Endothelial cell of umbilical vein (primary cell): Measurements from ENCODE around the gene INPP5A. TPM values are rescaled to one million over a fixed set of nuclear protein-coding genes. Genes with fewer than 3 reads are reported as not detected.

Experiments
- BruUV-seq: library from RNA; stranded (reverse); fragments of 400-500 nt; replicated peaks from 2 replicates; lab custom pipeline; 2021; lab: Mats Ljungman, UMichigan
- CTCF ChIA-PET: fragments of 300-600, 350-600 bp; sonication (Branson Sonifier 250); formaldehyde crosslinking; loops from one replicate; lab custom pipeline; 2021; ENCODE audit warnings: antibody characterized with exemption, inconsistent platforms; lab: Charles Lee
- POLR2A ChIA-PET: fragments of 300-600, 350-600 bp; sonication (Branson Sonifier 250); formaldehyde crosslinking; loops from one replicate; lab custom pipeline; 2021; ENCODE audit warnings: antibody characterized with exemption, inconsistent platforms; lab: Charles Lee
- DNase-seq: peaks from one replicate; pipeline ENCODE4 v3.0.0-alpha.2; 2011; ENCODE audit warnings: low read depth, low spot score
- FAIRE-seq: peaks from 2 replicates; lab custom pipeline; 2011; peaks lifted over from hg19 to GRCh38; lab: Jason Lieb, UNC
- H2AFZ ChIP-seq: 2 replicates; pipeline ENCODE4 v1.6.0; 2012; ENCODE audit warnings: low read depth, low read length, control low read depth, inconsistent platforms
- H3K27ac ChIP-seq: 2 replicates; pipeline ENCODE4 v1.5.1; 2011; ENCODE audit warnings: low read depth, mild to moderate bottlenecking, control low read depth, low read length, moderate library complexity; ENCODE audit not compliant: insufficient read depth
- H3K27me3 ChIP-seq, 2 experiments: 2 replicates each; pipeline versions ENCODE4 v1.6.0 to v1.6.1; 2011; ENCODE audit warnings: low read length in 2 of 2, mixed read lengths in 1 of 2; ENCODE audit not compliant: control insufficient read depth in 2 of 2, insufficient read depth in 2 of 2
- H3K36me3 ChIP-seq, 2 experiments: 2 replicates in 1 of 2; 3 replicates in 1 of 2; pipeline ENCODE4 v1.5.1; 2011; ENCODE audit warnings: low read length in 2 of 2, mild to moderate bottlenecking in 1 of 2, moderate library complexity in 1 of 2; ENCODE audit not compliant: control insufficient read depth in 2 of 2, insufficient read depth in 2 of 2; ENCODE audit errors: extremely low read depth in 1 of 2
- H3K4me1 ChIP-seq: 3 replicates; pipeline ENCODE4 v1.5.1; 2011; ENCODE audit warnings: mild to moderate bottlenecking, low read length; ENCODE audit not compliant: control insufficient read depth, insufficient read depth; ENCODE audit errors: extremely low read depth
- H3K4me2 ChIP-seq: 2 replicates; pipeline ENCODE4 v1.6.1; 2011; ENCODE audit warnings: low read length, control low read depth, mixed read lengths; ENCODE audit not compliant: insufficient read depth
- H3K4me3 ChIP-seq, 3 experiments: fragments of 200-600 bp in 1 of 3; sonication (generic), shearing (Covaris generic) in 1 of 3; replicated peaks in 1 of 3; 2 replicates each; pipeline ENCODE4 v1.5.1; 2011 to 2016; ENCODE audit warnings: control low read depth in 3 of 3, low read length in 3 of 3, mild to moderate bottlenecking in 2 of 3, inconsistent platforms in 1 of 3, low read depth in 1 of 3, moderate library complexity in 1 of 3; ENCODE audit not compliant: insufficient read depth in 1 of 3
- H3K79me2 ChIP-seq: 2 replicates; pipeline ENCODE4 v1.6.0; 2012; ENCODE audit warnings: low read length, inconsistent platforms; ENCODE audit not compliant: control insufficient read depth, insufficient read depth
- H3K9ac ChIP-seq: replicated peaks from 2 replicates; pipeline ENCODE3; 2011; ENCODE audit warnings: low read length, control low read depth; ENCODE audit not compliant: insufficient read depth; ENCODE audit errors: extremely low read depth
- H3K9me1 ChIP-seq: replicated peaks from 3 replicates; pipeline ENCODE4 v1.6.0; 2011; ENCODE audit warnings: mild to moderate bottlenecking, low read length; ENCODE audit not compliant: control insufficient read depth, insufficient read depth; ENCODE audit errors: extremely low read depth
- H3K9me3 ChIP-seq: replicated peaks from 2 replicates; pipeline ENCODE4 v1.5.1; 2012; ENCODE audit warnings: low read length, inconsistent platforms; ENCODE audit not compliant: control insufficient read depth, insufficient read depth
- H4K20me1 ChIP-seq: replicated peaks from 2 replicates; pipeline ENCODE3; 2011; ENCODE audit warnings: mild to moderate bottlenecking, low read length; ENCODE audit not compliant: control insufficient read depth, insufficient read depth; ENCODE audit errors: extremely low read depth
- EZH2 ChIP-seq: IDR thresholded peaks from 2 replicates; pipeline ENCODE4 v1.6.1; 2012; ENCODE audit warnings: borderline replicate concordance, low read depth, mild to moderate bottlenecking, moderate library complexity, low read length, inconsistent platforms; ENCODE audit not compliant: severe bottlenecking
- GATA2 ChIP-seq: IDR thresholded peaks from 2 replicates; pipeline ENCODE4 v1.7.0; 2011; ENCODE audit warnings: low read depth, mild to moderate bottlenecking, moderate library complexity, mixed read lengths, low read length; ENCODE audit not compliant: insufficient read length, insufficient read depth
- JUN ChIP-seq: IDR thresholded peaks from 2 replicates; pipeline ENCODE4 v1.6.1; 2011; ENCODE audit warnings: borderline replicate concordance, low read depth; ENCODE audit not compliant: insufficient read length, insufficient read depth
- MAX ChIP-seq: IDR thresholded peaks from 2 replicates; pipeline ENCODE4 v1.6.1; 2011; ENCODE audit not compliant: insufficient read depth, insufficient read length
- MYC ChIP-seq: IDR thresholded peaks from one replicate; pipeline ENCODE4 v1.6.1; 2011; ENCODE audit warnings: mild to moderate bottlenecking, low read depth, low read length
- POLR2A ChIP-seq: IDR thresholded peaks from 2 replicates; pipeline ENCODE4 v1.6.1; 2012; ENCODE audit warnings: low read depth, mild to moderate bottlenecking, control low read depth, low read length
- POLR2AphosphoS5 ChIP-seq: IDR thresholded peaks from 2 replicates; pipeline ENCODE4 v1.6.1; 2012; ENCODE audit warnings: low read depth, mild to moderate bottlenecking, control low read depth, low read length, moderate library complexity; ENCODE audit not compliant: insufficient read depth
- dilution Hi-C: fragments of 300-500 bp; cut with MboI; formaldehyde crosslinking; loops from one replicate; pipeline ENCODE4 v1.15.0; 2019; ENCODE audit warnings: low sequenced_read_pairs; ENCODE audit not compliant: extremely low pct_ligation_motif_present
- intact Hi-C: fragments of 100-400 bp; cut with micrococcal nuclease; formaldehyde crosslinking; loops from one replicate; pipeline ENCODE4 v1.10.0; 2022
- polyA plus RNA-seq, 4 experiments: library from polyadenylated mRNA; depleted of rRNA in 3 of 4; stranded (reverse) in 3 of 4; unstranded in 1 of 4; fragments of >200 nt; gene quantifications; 2 replicates each; pipeline versions ENCODE4 v1.2.1 to v1.2.3, GENCODE V29; 2011 to 2012; ENCODE audit warnings: missing spikeins in 1 of 4
- total RNA-seq: library from RNA; stranded (reverse); gene quantifications from 2 replicates; pipeline ENCODE4 v1.2.3, GENCODE V29; 2021

Gene INPP5A
- total and polyA plus RNA-seq, 2 donors (not counting 3 experiments of a cell fraction or from before 2014, with no cell fraction given), result 22.9 to 33.2 TPM

GRCh38 chr10:132656283-132657126 is 118.9 kb downstream of the INPP5A start:
- Histone ChIP-seq H3K36me3 (no peaks in the 10 kb centered on the region), H2AFZ (no peak overlapping the region), H3K9me1 (no peaks in the 10 kb centered on the region), H3K27me3 (no peaks in the 10 kb centered on the region), H4K20me1 (no peaks in the 10 kb centered on the region), H3K9me3 (no peaks in the 10 kb centered on the region), H3K4me2 (no peak overlapping the region), H3K27ac (no peak overlapping the region), H3K79me2 (no peaks in the 10 kb centered on the region), H3K4me3 (no peak overlapping the region), H3K4me1 (no peaks in the 10 kb centered on the region), H3K9ac (no peak overlapping the region)
- dilution Hi-C loops (no loop called here), intact Hi-C loops (no loop called here)
- DNase-seq (no peak), FAIRE-seq (no peak)
- POLR2A ChIA-PET, result no interaction called here
- BruUV-seq, result no TSS peak
- TF ChIP-seq JUN (no peak), MYC (no peak), EZH2 (no peak), GATA2 (no peak), MAX (no peak), POLR2A (no peak), POLR2AphosphoS5 (no peak)
- CTCF ChIA-PET, result interaction anchor here (0.8 to 2.7 kb wide), 4 partner anchors 10 to 249 kb away, joined by 4 to 21 read pairs (median 9); no protein-coding TSS in a partner anchor
